A549 (cell line): ENCODE data around the gene RIN1. TPM values are rescaled to one million over a fixed set of nuclear protein-coding genes. Genes with fewer than 3 reads are reported as not detected.

Experiments used
- ATAC-seq, 2 experiments: fragments of 200-7000 bp in 1 of 2; fragments of >200 bp in 1 of 2; cut with Nextera tagmentation in 1 of 2; cut with Tn5 transposase in 1 of 2; 3 replicates each; pipeline versions ENCODE4 v1.8.0 to v1.9.1; 2018 to 2020; ENCODE audit warnings: mild to moderate bottlenecking in 1 of 2, moderate library complexity in 1 of 2
- CTCF ChIA-PET: fragments of 300-600 bp; sonication (Branson Sonifier 250); formaldehyde crosslinking; extraction: SDS; loops from one replicate; lab custom pipeline; 2021; ENCODE audit warnings: antibody characterized with exemption, inconsistent platforms; lab: Yijun Ruan, JAX
- POLR2A ChIA-PET: fragments of 350-600 bp; formaldehyde crosslinking; extraction: SDS; loops from one replicate; lab custom pipeline; 2021; ENCODE audit warnings: antibody characterized with exemption, inconsistent platforms; lab: Yijun Ruan, JAX
- DNase-seq, 2 experiments: peaks; one replicate each; pipeline versions ENCODE4 v3.0.0 to v3.0.0-alpha.2; 2011 to 2016; ENCODE audit warnings: low read depth in 1 of 2, low spot score in 1 of 2
- FAIRE-seq: peaks from 2 replicates; lab custom pipeline; 2011; peaks lifted over from hg19 to GRCh38; lab: Jason Lieb, UNC
- H3K27ac ChIP-seq, 2 experiments: fragments of >200 bp; sonication (Bioruptor Twin); formaldehyde crosslinking; 3 replicates each; pipeline ENCODE4 v1.5.1; 2016 to 2017
- H3K4me1 ChIP-seq: fragments of >200 bp; sonication (Bioruptor Twin); formaldehyde crosslinking; 3 replicates; pipeline ENCODE4 v1.6.1; 2016
- H3K4me2 ChIP-seq: fragments of >200 bp; sonication (Bioruptor Twin); formaldehyde crosslinking; 3 replicates; pipeline ENCODE4 v1.6.1; 2016
- H3K4me3 ChIP-seq: fragments of >200 bp; sonication (Bioruptor Twin); formaldehyde crosslinking; 3 replicates; pipeline ENCODE4 v1.5.1; 2016
- H3K9me3 ChIP-seq: fragments of >200 bp; sonication (Bioruptor Twin); formaldehyde crosslinking; 3 replicates; pipeline ENCODE4 v1.6.1; 2016
- BCL3 ChIP-seq: fragments of >200 bp; sonication (Bioruptor Twin); formaldehyde crosslinking; IDR thresholded peaks from 3 replicates; pipeline ENCODE4 v1.6.1; 2016
- CBX8 ChIP-seq: fragments of 200-600 bp; sonication (generic); IDR thresholded peaks from 2 replicates; pipeline ENCODE4 v1.6.1; 2016
- CEBPB ChIP-seq, 2 experiments: fragments of >200 bp in 1 of 2; sonication (Bioruptor Twin) in 1 of 2; formaldehyde crosslinking in 1 of 2; IDR thresholded peaks; 2 replicates each; pipeline ENCODE4 v1.6.1; 2012 to 2016
- CHD2 ChIP-seq: fragments of 150-350 bp; IDR thresholded peaks from 2 replicates; pipeline ENCODE4 v1.6.1; 2014; ENCODE audit warnings: low read length; ENCODE audit not compliant: partially characterized antibody
- CTCF ChIP-seq: fragments of >200 bp; sonication (Bioruptor Twin); formaldehyde crosslinking; IDR thresholded peaks from 3 replicates; pipeline ENCODE4 v1.5.1; 2016
- EHMT2 ChIP-seq: fragments of 200-600 bp; sonication (generic); IDR thresholded peaks from 2 replicates; pipeline ENCODE4 v1.6.1; 2016; ENCODE audit warnings: antibody characterized with exemption, low read depth, mild to moderate bottlenecking, moderate library complexity
- FOSB ChIP-seq: fragments of 250-450 bp; sonication (Bioruptor Pico); IDR thresholded peaks from 2 replicates; pipeline ENCODE4 v1.5.0; 2020; ENCODE audit warnings: mild to moderate bottlenecking, moderate library complexity
- HDAC2 ChIP-seq: fragments of 200-600 bp; sonication (generic); IDR thresholded peaks from 2 replicates; pipeline ENCODE4 v1.6.1; 2016
- HES2 ChIP-seq: fragments of >200 bp; sonication (Bioruptor Twin); formaldehyde crosslinking; IDR thresholded peaks from 2 replicates; pipeline ENCODE4 v1.6.1; 2016
- HMGXB4 ChIP-seq: fragments of 250-450 bp; sonication (Bioruptor Pico); IDR thresholded peaks from 2 replicates; pipeline ENCODE4 v1.5.0; 2021; ENCODE audit warnings: mild to moderate bottlenecking, moderate library complexity, borderline replicate concordance
- HOXB13 ChIP-seq: fragments of 250-450 bp; sonication (Bioruptor Pico); IDR thresholded peaks from 2 replicates; pipeline ENCODE4 v1.5.0; 2020; ENCODE audit warnings: low read depth, mild to moderate bottlenecking, moderate library complexity
- HOXB5 ChIP-seq: fragments of 250-450 bp; sonication (Bioruptor Pico); IDR thresholded peaks from 2 replicates; pipeline ENCODE4 v1.5.0; 2020; ENCODE audit warnings: mild to moderate bottlenecking, moderate library complexity
- JUN ChIP-seq, 2 experiments: fragments of >200 bp; sonication (Bioruptor Twin); formaldehyde crosslinking; IDR thresholded peaks; 2 replicates in 1 of 2; 3 replicates in 1 of 2; pipeline ENCODE4 v1.6.1; 2016 to 2017
- KDM1A ChIP-seq: fragments of 200-600 bp; sonication (generic); IDR thresholded peaks from 2 replicates; pipeline ENCODE4 v1.6.1; 2016; ENCODE audit warnings: low read depth, mild to moderate bottlenecking
- KDM5A ChIP-seq: fragments of 200-600 bp; sonication (generic); IDR thresholded peaks from 2 replicates; pipeline ENCODE4 v1.6.1; 2016; ENCODE audit warnings: antibody characterized with exemption, mild to moderate bottlenecking
- MAX ChIP-seq: IDR thresholded peaks from 2 replicates; pipeline ENCODE4 v1.6.1; 2012
- MAZ ChIP-seq: fragments of 150-350 bp; IDR thresholded peaks from 2 replicates; pipeline ENCODE4 v1.6.1; 2014; ENCODE audit warnings: antibody characterized with exemption, low read depth, low read length, borderline replicate concordance
- MYC ChIP-seq: IDR thresholded peaks from 2 replicates; pipeline ENCODE4 v1.6.1; 2012; ENCODE audit warnings: mild to moderate bottlenecking, inconsistent platforms, low read length, improper control_type of control experiment, borderline replicate concordance
- NFE2L2 ChIP-seq: fragments of 150-350 bp; conservative IDR thresholded peaks from 2 replicates; pipeline ENCODE4 v1.6.1; 2014; ENCODE audit warnings: low read length
- NR3C1 ChIP-seq: fragments of >200 bp; sonication (Bioruptor Twin); formaldehyde crosslinking; IDR thresholded peaks from 3 replicates; pipeline ENCODE4 v1.6.1; 2017
- RAD21 ChIP-seq, 2 experiments: fragments of >200 bp in 1 of 2; sonication (Bioruptor Twin) in 1 of 2; formaldehyde crosslinking in 1 of 2; IDR thresholded peaks in 1 of 2; conservative IDR thresholded peaks in 1 of 2; 2 replicates in 1 of 2; 3 replicates in 1 of 2; pipeline ENCODE4 v1.6.1; 2012 to 2018; ENCODE audit warnings: inconsistent platforms in 1 of 2
- RCOR1 ChIP-seq: fragments of 150-350 bp; IDR thresholded peaks from 2 replicates; pipeline ENCODE4 v1.6.1; 2014; ENCODE audit warnings: antibody characterized with exemption, low read length, low read depth
- RFX5 ChIP-seq: fragments of 450-650 bp; IDR thresholded peaks from 2 replicates; pipeline ENCODE4 v1.7.1; 2014; ENCODE audit warnings: antibody characterized with exemption, mild to moderate bottlenecking, moderate library complexity
- SMC3 ChIP-seq: fragments of >200 bp; sonication (Bioruptor Twin); formaldehyde crosslinking; IDR thresholded peaks from 3 replicates; pipeline ENCODE4 v1.6.1; 2018; ENCODE audit warnings: inconsistent platforms
- SREBF2 ChIP-seq: fragments of 450-650 bp; IDR thresholded peaks from 2 replicates; pipeline ENCODE4 v1.6.1; 2014; ENCODE audit warnings: mild to moderate bottlenecking, moderate library complexity
- TFCP2L1 ChIP-seq: fragments of 250-450 bp; sonication (Bioruptor Pico); IDR thresholded peaks from 2 replicates; pipeline ENCODE4 v1.5.0; 2021; ENCODE audit warnings: mild to moderate bottlenecking
- ZNF302 ChIP-seq: fragments of 250-450 bp; sonication (Bioruptor Pico); IDR thresholded peaks from 2 replicates; pipeline ENCODE4 v1.9.0; 2021; ENCODE audit warnings: inconsistent platforms, mild to moderate bottlenecking, moderate library complexity
- WGBS: methylation state at CpG from one replicate; pipeline ENCODE4 v1.1.6; 2017; ENCODE audit errors: missing lambda C conversion rate; 5-methylcytosine and 5-hydroxymethylcytosine counted together
- polyA plus RNA-seq, 4 experiments: library from polyadenylated mRNA; depleted of rRNA in 3 of 4; stranded (reverse); fragments of >200 nt; fragmentation: RNase III in 1 of 4; extraction: RNeasy Plus Mini Kit Qiagen cat#74134 plus additional on column Dnase treatment in 1 of 4; gene quantifications; 2 replicates in 3 of 4; 3 replicates in 1 of 4; pipeline ENCODE4 v1.2.3, GENCODE V29; 2011 to 2017

Gene RIN1
- polyA plus RNA-seq, 2 of the 4 experiments (the other 2 are of a cell fraction) = 2.0 to 9.3 TPM

GRCh38 chr11:66344550-66345315, 8.5 kb upstream of the RIN1 start, which contains the start of gene BRMS1 (continued):
- TF ChIP-seq HOXB13 (CRISPR knock-in tag) (no peak), RFX5 (no peak), RAD21 (conservative IDR thresholded peaks at IDR 0.05 in 1 of 2, IDR thresholded peaks at IDR 0.05 in 1 of 2) (no peak), KDM1A (no peak), MAZ (no peak), RCOR1 (no peak), NFE2L2 (no peak), NR3C1 (no peak), MYC (0 out of 2 replicates have a peak, but pooled peaks have one; percentile 47), CHD2 (no peak), CBX8 (no peak), KDM5A (peak; percentile 85), SREBF2 (no peak), EHMT2 (no peak), JUN (IDR thresholded peaks at IDR 0.05) (peak; percentile 73 to 76; a peak in 3 of 5 replicates), SMC3 (no peak), ZNF302 (CRISPR knock-in tag) (no peak), HMGXB4 (CRISPR knock-in tag) (no peak), BCL3 (peak; percentile 67; the same call in 1 of the 3 replicates), HDAC2 (no peak; the same call in 1 of the 2 replicates), HES2 (no peak), MAX (peak; percentile 64), FOSB (CRISPR knock-in tag) (no peak), TFCP2L1 (CRISPR knock-in tag) (no peak), CEBPB (IDR thresholded peaks at IDR 0.05) (no peak)

- no peaks in the 10 kb centered on the region for H3K9me3 ChIP-seq
- no peak overlapping the region for H3K27ac ChIP-seq
- ATAC-seq (no peak), FAIRE-seq (no peak), DNase-seq (no peak)
- ChIA-PET POLR2A (no interaction called here), CTCF (interaction anchor here (1.0 to 7.9 kb wide), 7 partner anchors 14 to 46 kb away, joined by 3 to 57 read pairs (median 5); no protein-coding TSS in a partner anchor)
- peaks cover 29% of the 10 kb centered on the region for H3K4me1 ChIP-seq
- TF ChIP-seq HOXB5 (CRISPR knock-in tag) (no peak), CTCF (no peak), MYC (no peak), CEBPB (IDR thresholded peaks at IDR 0.05) (no peak), TFCP2L1 (CRISPR knock-in tag) (no peak), KDM1A (no peak), MAX (no peak), CBX8 (no peak), HES2 (no peak)
- H3K4me3 ChIP-seq = no peak overlapping the region
- 90% methylated on average over 8 of the region's 8 CpGs for WGBS
- H3K4me2 ChIP-seq = peak overlapping the region; percentile 93; the same call in 2 of the 3 replicates
Observed at GRCh38 chr11:66343176-66343575, 6.9 kb upstream of the RIN1 start.
